T-cell (primary cell): ENCODE data around the gene LHFPL3. TPM values are rescaled to one million over a fixed set of nuclear protein-coding genes. Genes with fewer than 3 reads are reported as not detected.

ENCODE experiments used
- ATAC-seq, 4 experiments: fragments of 200-7000 bp in 3 of 4; fragments of 150-1000 bp in 1 of 4; cut with Tn5 transposase; replicated peaks in 1 of 4; 1 replicate in 3 of 4; 2 replicates in 1 of 4; pipeline ENCODE4 v1.10.0; 2021; ENCODE audit warnings: moderate library complexity in 3 of 4, mild to moderate bottlenecking in 2 of 4, moderate number of reproducible peaks in 1 of 4
- CTCF ChIA-PET, 2 donors: fragments of 300-600 bp; sonication (Branson Sonifier 250); formaldehyde crosslinking; loops; one replicate each; lab custom pipeline; 2022; ENCODE audit warnings: antibody characterized with exemption in 2 of 2; lab: Charles Lee
- POLR2A ChIA-PET, 2 donors: fragments of 300-600 bp; sonication (Branson Sonifier 250); formaldehyde crosslinking; loops; one replicate each; lab custom pipeline; 2022; ENCODE audit warnings: antibody characterized with exemption in 2 of 2; lab: Charles Lee
- DNase-seq, 35 experiments: peaks; one replicate each; pipeline versions ENCODE4 v3.0.0 to v3.0.0-alpha.2; 2013 to 2023
- H3K27ac ChIP-seq: one replicate; pipeline ENCODE4 v1.5.1; 2013; ENCODE audit warnings: low read length
- H3K27me3 ChIP-seq, 2 experiments: replicated peaks in 1 of 2; 1 replicate in 1 of 2; 2 replicates in 1 of 2; pipeline versions ENCODE4 v1.6.1 to v1.7.0; 2013; ENCODE audit warnings: low read length in 1 of 2, mixed read lengths in 1 of 2; ENCODE audit not compliant: control insufficient read depth in 2 of 2, insufficient read depth in 2 of 2; ENCODE audit errors: extremely low read depth in 1 of 2
- H3K36me3 ChIP-seq, 2 donors: 1 replicate in 1 of 2; 2 replicates in 1 of 2; pipeline versions ENCODE4 v1.6.1 to v1.7.0; 2013; ENCODE audit warnings: low read length in 1 of 2; ENCODE audit not compliant: control insufficient read depth in 2 of 2, insufficient read depth in 1 of 2; ENCODE audit errors: extremely low read depth in 1 of 2
- H3K4me1 ChIP-seq, 2 experiments: 1 replicate in 1 of 2; 2 replicates in 1 of 2; pipeline versions ENCODE4 v1.6.1 to v1.7.0; 2013; ENCODE audit warnings: low read length in 2 of 2, mixed read lengths in 1 of 2; ENCODE audit not compliant: insufficient read depth in 2 of 2, control insufficient read depth in 1 of 2; ENCODE audit errors: extremely low read depth in 1 of 2
- H3K4me3 ChIP-seq, 2 donors: 1 replicate in 1 of 2; 2 replicates in 1 of 2; pipeline versions ENCODE4 v1.5.1 to v1.7.0; 2013; ENCODE audit warnings: mild to moderate bottlenecking in 2 of 2, low read length in 1 of 2, moderate library complexity in 1 of 2; ENCODE audit not compliant: control insufficient read depth in 1 of 2; ENCODE audit errors: extremely low read depth in 1 of 2
- H3K9me3 ChIP-seq: 2 replicates; pipeline ENCODE4 v1.7.0; 2013
- H3K27ac Mint-ChIP-seq, 2 donors: one replicate each; pipeline ENCODE4 v1.8.0; 2020 to 2021; ENCODE audit warnings: mild to moderate bottlenecking in 2 of 2, mixed read lengths in 2 of 2
- H3K27me3 Mint-ChIP-seq, 2 donors: one replicate each; pipeline ENCODE4 v1.8.0; 2021 to 2022; ENCODE audit warnings: mixed read lengths in 2 of 2
- H3K36me3 Mint-ChIP-seq: one replicate; pipeline ENCODE4 v1.8.0; 2021; ENCODE audit warnings: mixed read lengths
- H3K4me1 Mint-ChIP-seq, 3 donors: one replicate each; pipeline ENCODE4 v1.8.0; 2020 to 2022; ENCODE audit warnings: mixed read lengths in 3 of 3, mild to moderate bottlenecking in 1 of 3
- H3K4me3 Mint-ChIP-seq, 3 donors: one replicate each; pipeline ENCODE4 v1.8.0; 2020 to 2022; ENCODE audit warnings: mild to moderate bottlenecking in 3 of 3, mixed read lengths in 3 of 3, moderate library complexity in 3 of 3
- H3K9me3 Mint-ChIP-seq, 3 donors: one replicate each; pipeline ENCODE4 v1.8.0; 2020 to 2022; ENCODE audit warnings: mixed read lengths in 3 of 3
- WGBS: methylation state at CpG from one replicate; pipeline ENCODE4 v1.1.5; 2013; ENCODE audit warnings: missing lambda C conversion rate; ENCODE audit not compliant: insufficient coverage; 5-methylcytosine and 5-hydroxymethylcytosine counted together
- total RNA-seq, 35 experiments: library from RNA in 6 of 35; stranded (reverse) in 6 of 35; fragments of 120-200 nt in 1 of 35; gene quantifications; one replicate each; pipeline versions ENCODE4 v1.2.1 to v1.2.4 and lab custom pipeline; 2013 to 2026

LHFPL3 gene
- total RNA-seq, 5 donors from 2014 or later (not counting 1 experiment from before 2014, with no cell fraction given) = not detected

DNA sequence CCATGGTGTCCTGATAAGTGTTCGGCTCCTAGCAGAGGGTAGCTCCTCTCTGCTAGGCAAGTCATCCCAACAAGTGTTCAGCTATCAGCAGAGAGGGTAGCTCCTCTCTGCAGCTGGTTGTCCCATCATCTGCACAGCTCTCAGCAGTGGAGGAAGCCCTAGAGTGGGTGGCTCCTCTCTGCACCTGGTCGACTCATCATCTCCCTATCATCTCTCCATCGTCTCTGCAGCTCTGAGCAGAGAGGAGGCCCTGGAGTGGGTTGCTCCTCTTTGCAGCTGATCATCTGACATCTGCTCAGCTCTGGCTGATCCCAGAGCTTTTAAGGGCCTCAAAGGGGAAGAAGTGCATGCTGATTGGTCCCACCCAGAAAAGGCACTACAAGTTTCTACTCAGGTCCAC is 485.7 kb downstream of the LHFPL3 start:
- Mint-ChIP-seq H3K36me3 (no peaks in the 10 kb centered on the region), H3K4me3 (no peak overlapping the region), H3K9me3 (no peaks in the 10 kb centered on the region), H3K4me1 (peaks cover 0 to 9% (median 0%) of the 10 kb centered on the region in 3 donors), H3K27me3 (peaks cover 20% of the 10 kb centered on the region in 2 donors), H3K27ac (no peak overlapping the region)
- DNase-seq (no peak), ATAC-seq (no peak)
- H3K27ac ChIP-seq = no peak overlapping the region
- POLR2A ChIA-PET = no interaction called here
- CTCF ChIA-PET = interaction anchor here in 1 of 2 donors (0.9 kb wide), 1 partner anchor 34 kb away, joined by 3 read pairs; no protein-coding TSS in a partner anchor
- H3K27me3 ChIP-seq = peaks cover 0 to 19% of the 10 kb centered on the region in 2 experiments
- no peaks in the 10 kb centered on the region for H3K36me3 ChIP-seq
- H3K9me3 ChIP-seq = no peaks in the 10 kb centered on the region
- no peaks in the 10 kb centered on the region for H3K4me1 ChIP-seq
- WGBS = 76% methylated on average over 3 of the region's 3 CpGs
- H3K4me3 ChIP-seq = no peak overlapping the region

DNA sequence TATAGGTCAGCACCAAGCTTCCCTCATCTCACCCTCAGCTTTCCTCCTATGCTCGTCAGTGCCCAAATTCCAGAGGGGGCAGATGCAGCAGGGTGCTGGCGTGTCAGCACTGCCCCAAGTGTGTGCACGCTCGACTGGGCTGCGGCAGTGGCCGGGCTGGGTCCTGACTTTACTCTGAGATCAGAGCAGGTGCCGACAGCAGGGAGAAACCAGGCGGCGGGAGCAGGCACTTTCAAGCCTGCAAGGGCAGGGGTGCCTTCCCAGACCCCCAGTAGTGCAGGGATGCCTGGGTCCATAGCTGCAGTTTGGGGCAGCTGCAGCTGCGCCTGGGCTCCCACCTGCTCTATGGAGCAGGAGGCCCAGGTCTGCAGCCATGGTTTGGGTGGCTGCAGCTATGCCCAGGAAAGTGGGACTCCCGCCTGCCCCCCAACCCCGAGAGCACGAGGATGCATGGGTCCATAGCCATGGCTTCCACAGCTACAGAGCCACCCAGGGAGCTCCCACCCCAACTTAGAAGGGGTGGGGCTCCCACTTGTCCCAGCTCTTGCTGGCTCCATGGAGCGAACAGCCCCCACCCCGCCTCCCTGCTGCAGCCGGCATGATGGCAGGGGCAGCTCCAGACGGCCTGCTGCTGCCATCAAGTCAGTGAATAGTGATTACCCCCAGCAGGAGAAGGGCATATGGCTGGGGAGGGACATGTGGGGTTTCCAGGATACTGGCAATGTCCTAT is 486.4 kb downstream of the LHFPL3 start:
- H3K27ac ChIP-seq = no peak overlapping the region
- DNase-seq = no peak
- H3K4me1 ChIP-seq = no peaks in the 10 kb centered on the region
- Mint-ChIP-seq H3K27ac (no peak overlapping the region), H3K27me3 (peaks cover 16 to 17% of the 10 kb centered on the region in 2 donors), H3K36me3 (no peaks in the 10 kb centered on the region), H3K4me3 (no peak overlapping the region), H3K9me3 (no peaks in the 10 kb centered on the region), H3K4me1 (peaks cover 0 to 9% (median 0%) of the 10 kb centered on the region in 3 donors)
- WGBS = 85% methylated on average over 14 of the region's 17 CpGs
- POLR2A ChIA-PET = no interaction called here
- no peak overlapping the region for H3K4me3 ChIP-seq
- CTCF ChIA-PET = no interaction called here
- H3K36me3 ChIP-seq = no peaks in the 10 kb centered on the region
- peak in 1 of 4 experiments; percentile 13 for ATAC-seq
- H3K27me3 ChIP-seq = peaks cover 0 to 19% of the 10 kb centered on the region in 2 experiments
- H3K9me3 ChIP-seq = no peaks in the 10 kb centered on the region

DNA sequence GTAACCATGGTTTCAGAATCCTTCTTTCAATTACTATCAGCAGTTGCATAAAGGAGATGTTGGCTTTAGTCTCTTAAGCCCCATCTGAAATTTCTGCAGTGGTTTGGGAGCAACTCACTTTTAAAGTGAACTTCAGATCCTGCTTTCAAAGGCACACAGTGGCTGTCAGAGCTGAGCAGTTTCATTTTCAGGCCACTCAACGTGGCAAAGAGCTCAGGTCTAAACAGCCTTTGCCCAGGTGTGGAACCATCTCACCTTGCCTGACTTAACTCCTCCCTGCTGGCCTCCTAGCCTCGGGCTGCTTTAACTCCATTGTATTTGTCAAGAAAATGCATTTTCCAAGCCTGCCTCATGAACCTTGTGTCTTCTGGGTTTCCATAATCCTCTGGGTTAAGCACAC is 488.1 kb downstream of the LHFPL3 start:
- no peak overlapping the region for H3K27ac ChIP-seq
- H3K27me3 Mint-ChIP-seq = peaks cover 7 to 8% of the 10 kb centered on the region in 2 donors
- H3K9me3 ChIP-seq = no peaks in the 10 kb centered on the region
- ATAC-seq (no peak), DNase-seq (no peak)
- no peaks in the 10 kb centered on the region for H3K36me3 Mint-ChIP-seq
- H3K9me3 Mint-ChIP-seq = no peaks in the 10 kb centered on the region
- H3K4me1 Mint-ChIP-seq = peaks cover 0 to 9% (median 0%) of the 10 kb centered on the region in 3 donors
- H3K27me3 ChIP-seq = peaks cover 0 to 14% of the 10 kb centered on the region in 2 experiments
- WGBS = 18% methylated on average over 2 of the region's 2 CpGs
- no peaks in the 10 kb centered on the region for H3K36me3 ChIP-seq
- no peak overlapping the region for H3K4me3 Mint-ChIP-seq
- POLR2A ChIA-PET = no interaction called here
- no peak overlapping the region for H3K27ac Mint-ChIP-seq
- H3K4me1 ChIP-seq = no peaks in the 10 kb centered on the region
- H3K4me3 ChIP-seq = no peak overlapping the region
- CTCF ChIA-PET = no interaction called here

- Histone ChIP-seq H3K27me3 (peaks cover 0 to 8% of the 10 kb centered on the region in 2 experiments), H3K4me1 (no peaks in the 10 kb centered on the region), H3K4me3 (no peak overlapping the region), H3K36me3 (no peaks in the 10 kb centered on the region), H3K27ac (no peak overlapping the region), H3K9me3 (no peaks in the 10 kb centered on the region)
- DNase-seq = no peak
- no peak for ATAC-seq
- 71% methylated on average over 3 of the region's 6 CpGs for WGBS
- peaks cover 1 to 3% of the 10 kb centered on the region in 2 donors for H3K27me3 Mint-ChIP-seq
- no peaks in the 10 kb centered on the region for H3K9me3 Mint-ChIP-seq
- no peak overlapping the region for H3K27ac Mint-ChIP-seq
- POLR2A ChIA-PET = no interaction called here
- CTCF ChIA-PET = no interaction called here
- no peaks in the 10 kb centered on the region for H3K36me3 Mint-ChIP-seq
- H3K4me3 Mint-ChIP-seq = no peak overlapping the region
- peaks cover 0 to 9% (median 0%) of the 10 kb centered on the region in 3 donors for H3K4me1 Mint-ChIP-seq
These were observed 490.8 kb downstream of the LHFPL3 start for GRCh38 chr7:104818961-104819880.

DNA sequence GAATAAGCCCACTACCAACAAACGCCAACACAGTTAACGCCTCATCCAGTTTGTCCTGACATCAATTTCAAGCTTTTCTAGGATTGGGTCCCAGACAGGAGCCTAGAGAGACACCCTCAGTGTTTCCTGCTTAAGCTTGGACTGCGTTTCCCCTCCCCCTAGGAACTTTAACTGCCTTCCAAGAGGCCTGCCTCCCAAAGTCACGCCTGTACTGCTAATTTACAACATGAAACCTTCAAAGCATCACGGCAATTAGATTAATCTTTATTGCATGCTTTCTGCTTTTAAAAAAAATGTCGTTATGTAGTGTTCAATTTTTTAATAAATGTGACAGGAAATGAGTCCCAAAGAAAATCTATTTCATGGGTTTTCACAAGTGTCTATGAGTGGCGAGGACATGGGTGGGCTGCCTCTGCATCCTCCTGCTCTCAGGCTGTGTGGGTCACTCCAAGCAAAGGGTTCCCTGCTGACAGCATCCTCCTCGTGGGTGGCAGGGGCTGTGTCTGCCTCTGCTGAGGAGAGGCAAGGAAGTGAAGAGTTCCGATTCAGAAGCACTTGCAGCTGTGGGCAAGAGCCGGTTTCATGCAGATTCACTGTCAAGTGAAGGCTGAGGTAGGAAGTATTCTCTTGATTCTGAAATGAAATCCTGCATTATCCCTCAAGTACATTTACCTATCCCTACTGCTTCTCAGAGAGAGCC is 492.6 kb downstream of the LHFPL3 start:
- H3K4me3 ChIP-seq = no peak overlapping the region
- H3K27ac ChIP-seq = no peak overlapping the region
- DNase-seq (no peak), ATAC-seq (no peak)
- Mint-ChIP-seq H3K4me1 (peaks cover 0 to 7% (median 0%) of the 10 kb centered on the region in 3 donors), H3K27me3 (peaks cover 0 to 3% of the 10 kb centered on the region in 2 donors), H3K27ac (no peak overlapping the region), H3K9me3 (no peaks in the 10 kb centered on the region), H3K36me3 (no peaks in the 10 kb centered on the region), H3K4me3 (no peak overlapping the region)
- no peaks in the 10 kb centered on the region for H3K4me1 ChIP-seq
- H3K9me3 ChIP-seq = no peaks in the 10 kb centered on the region
- CTCF ChIA-PET = no interaction called here
- POLR2A ChIA-PET = no interaction called here
- H3K36me3 ChIP-seq = no peaks in the 10 kb centered on the region
- WGBS = 65% methylated on average over 5 of the region's 10 CpGs
- H3K27me3 ChIP-seq = no peaks in the 10 kb centered on the region

DNA sequence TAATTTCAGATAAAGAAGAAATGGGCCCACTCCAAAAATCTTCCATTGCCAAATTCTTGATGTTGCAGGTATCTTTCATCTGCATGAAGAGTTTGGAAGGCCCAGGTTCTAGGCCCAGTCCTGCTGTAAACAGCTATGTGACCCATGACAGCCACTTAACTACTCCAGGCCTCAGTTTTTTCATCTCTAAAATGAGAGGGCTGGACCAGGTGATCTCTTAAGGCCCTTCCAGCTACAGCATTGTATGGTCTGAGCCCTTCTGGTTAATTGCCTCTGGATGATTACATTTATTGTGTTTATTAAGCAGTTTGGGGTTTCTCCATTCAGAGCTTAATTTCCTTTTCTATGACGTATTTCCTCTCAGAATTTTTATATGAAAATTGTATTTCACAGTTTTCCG is 494.8 kb downstream of the LHFPL3 start:
- CTCF ChIA-PET = no interaction called here

More for the DNA sequence above, 494.8 kb downstream of the LHFPL3 start:
- H3K9me3 ChIP-seq = no peaks in the 10 kb centered on the region
- Mint-ChIP-seq H3K4me3 (no peak overlapping the region), H3K27ac (no peak overlapping the region), H3K36me3 (no peaks in the 10 kb centered on the region), H3K4me1 (no peaks in the 10 kb centered on the region), H3K9me3 (no peaks in the 10 kb centered on the region), H3K27me3 (no peaks in the 10 kb centered on the region)
- H3K27me3 ChIP-seq = no peaks in the 10 kb centered on the region
- no peak overlapping the region for H3K4me3 ChIP-seq
- ATAC-seq (no peak), DNase-seq (no peak)
- H3K36me3 ChIP-seq = no peaks in the 10 kb centered on the region
- H3K4me1 ChIP-seq = no peaks in the 10 kb centered on the region
- H3K27ac ChIP-seq = no peak overlapping the region
- POLR2A ChIA-PET = interaction anchor here in 1 of 2 donors (0.6 kb wide), 1 partner anchor 743 kb away, joined by 7 read pairs; no protein-coding TSS in a partner anchor
- WGBS = no CpG with 5 or more reads among the region's 2 CpGs
